ENCODE measurements around the gene ATP5PO.
A peak's percentile ranks its signal among the peaks of the same experiment; 100 is the strongest.

- TF ChIP-seq POLR2A (IDR thresholded peaks at IDR 0.05) = no peak
- peak in 5 of 6 experiments; percentile 42 to 75 (median 61) for TF ChIP-seq CTCF (IDR thresholded peaks at IDR 0.05)
Observed at GRCh38 chr21:33894736-33895288, 20.8 kb downstream of the ATP5PO start.

All from esophagus squamous epithelium (tissue), 4 donors.